DMS79 (cell line): Measurements from ENCODE around the gene ZNF221.
"Not testable (repeated sequence)": the region's sequence is repeated elsewhere in the genome, so short reads cannot be mapped to it uniquely, and the experiment has no call there.

ENCODE experiments used
- DNase-seq: peaks from one replicate; lab custom pipeline; 2025; lab: John Stamatoyannopoulos, UW

Gene ZNF221

DNA sequence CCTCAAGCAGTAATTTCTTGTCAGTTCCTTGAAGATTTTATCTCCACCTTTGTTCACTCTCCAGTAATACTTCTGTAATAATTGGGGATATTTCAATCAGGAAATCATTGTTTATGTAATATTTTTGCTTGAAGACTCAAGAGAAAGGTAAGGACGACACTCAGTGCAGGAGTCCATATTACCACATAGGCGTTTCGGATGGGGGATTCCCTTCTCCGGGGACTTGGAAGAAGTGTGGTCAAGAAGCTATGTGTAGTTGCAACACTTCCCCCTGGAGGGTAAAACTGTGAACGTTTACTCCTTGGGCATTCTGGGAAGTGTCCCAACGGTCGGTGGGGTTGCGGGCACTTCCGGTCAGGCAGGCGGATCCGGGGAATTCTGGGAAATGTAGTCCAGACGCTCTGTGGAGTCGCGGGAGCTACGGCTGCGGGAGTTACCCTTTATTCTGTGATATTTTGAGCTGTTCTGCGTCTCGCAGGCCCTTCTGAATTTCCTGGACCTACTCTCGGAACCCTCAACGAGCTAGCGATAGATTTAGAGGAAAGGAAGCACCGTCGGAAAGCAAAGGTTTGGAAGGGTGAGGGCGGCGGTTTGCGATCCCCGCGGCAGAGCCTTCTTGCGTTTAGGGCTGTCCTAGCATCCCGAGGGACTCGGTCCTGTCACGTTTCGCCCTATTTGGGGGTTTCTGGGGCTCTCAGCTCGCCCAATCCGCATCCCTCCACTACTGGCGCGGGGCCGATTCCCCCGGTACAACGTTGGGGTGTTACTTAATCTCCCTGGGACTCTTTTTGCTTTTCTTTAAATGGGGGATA is at the start of gene ZNF221:
Gene ZNF221, plus strand, starts transcription at position 395 of the 812 bp plus-strand sequence. CDS start 11,499 bp downstream, outside the sequence.
- peak; percentile 93 for DNase-seq

DNA sequence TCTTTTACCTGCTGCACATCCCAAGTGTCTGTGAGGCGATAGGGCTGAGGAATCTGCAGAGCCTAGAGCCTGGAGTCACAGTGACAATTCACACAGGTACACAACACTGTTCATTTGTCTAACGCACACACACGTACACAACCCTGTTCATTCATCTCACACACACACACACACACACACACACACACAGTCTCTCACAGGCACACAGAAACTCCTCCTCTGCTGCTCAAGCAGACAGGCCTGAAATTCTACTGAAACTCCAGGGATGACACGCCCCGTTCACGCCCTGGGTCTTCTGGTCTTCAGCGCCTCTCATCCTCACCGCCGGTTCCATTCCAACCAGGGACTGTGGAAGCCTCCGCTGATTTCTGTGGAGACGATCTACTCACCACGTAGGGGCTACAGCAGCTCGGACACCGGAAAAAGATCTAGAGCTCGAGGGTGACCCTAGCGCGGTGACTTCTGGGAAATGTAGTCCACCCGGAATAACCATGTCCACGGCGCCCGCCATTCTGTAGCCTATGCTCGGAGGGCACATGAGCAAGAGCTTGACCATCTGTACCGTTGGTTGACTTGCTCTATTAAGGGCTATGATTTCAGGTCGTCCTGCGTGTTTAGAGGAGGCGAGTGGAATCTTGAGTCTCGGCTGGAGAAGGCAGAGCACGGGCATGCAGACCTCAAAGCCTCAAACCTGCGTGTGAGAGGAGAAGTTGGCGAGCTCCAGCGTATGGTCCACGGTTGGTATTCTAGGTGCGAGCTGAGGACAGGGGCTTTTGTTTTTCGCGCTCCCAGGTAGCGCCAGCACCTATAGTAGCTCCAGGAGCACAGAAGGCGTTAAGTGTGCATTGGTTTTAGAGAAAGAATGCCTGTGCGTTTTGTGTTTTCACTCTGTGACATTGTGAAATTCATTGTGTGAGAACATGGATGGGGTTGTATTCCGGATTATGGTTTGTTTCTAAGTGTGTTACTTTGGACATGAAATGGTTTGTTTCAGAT is 49.3 kb upstream of the ZNF221 start:
- peak; percentile 50 for DNase-seq

GRCh38 chr19:43902399-43902798 is 48.6 kb upstream of the ZNF221 start:
- DNase-seq: no peak

DNA sequence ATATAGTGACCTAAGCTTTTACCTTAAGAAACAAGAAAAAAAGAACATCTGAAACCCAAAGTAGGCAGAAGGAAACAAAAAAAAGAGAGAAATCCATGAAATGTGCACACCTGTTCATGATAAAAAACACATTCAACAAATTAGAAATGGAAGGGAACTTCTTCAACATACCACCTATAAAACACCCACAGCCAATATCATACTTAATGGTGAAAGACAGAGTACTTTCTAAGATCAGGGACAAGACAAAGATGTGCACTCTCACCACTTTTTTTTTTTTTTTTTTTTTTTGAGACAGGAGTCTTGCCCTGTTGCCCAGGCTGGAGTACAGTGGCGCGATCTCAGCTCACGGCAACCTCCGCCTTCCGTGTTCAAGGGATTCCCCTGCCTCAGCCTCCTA is 45.1 kb upstream of the ZNF221 start:
- no peak for DNase-seq

- no peak for DNase-seq
These were observed 44.3 kb upstream of the ZNF221 start for GRCh38 chr19:43906774-43907173.

GRCh38 chr19:43908659-43909058 is 42.4 kb upstream of the ZNF221 start:
- DNase-seq: no peak

DNA sequence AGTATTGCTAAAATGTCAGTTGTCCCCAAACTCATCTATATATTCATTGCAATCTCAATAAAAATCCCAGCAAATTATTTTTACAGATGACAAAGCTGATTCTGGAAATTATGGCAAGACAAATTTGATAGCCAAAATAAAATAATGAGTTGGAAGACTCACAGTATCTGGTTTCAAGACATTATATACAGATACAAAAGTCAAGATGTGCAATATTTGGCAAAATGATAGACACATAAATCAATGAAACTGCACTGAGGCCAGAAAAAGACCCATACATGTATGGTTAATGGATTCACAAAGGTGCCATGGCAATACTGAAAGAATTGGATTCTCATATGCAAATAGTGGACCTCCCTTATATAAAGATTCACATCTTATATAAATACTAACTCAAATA is 40.1 kb upstream of the ZNF221 start:
- no peak for DNase-seq

DNA sequence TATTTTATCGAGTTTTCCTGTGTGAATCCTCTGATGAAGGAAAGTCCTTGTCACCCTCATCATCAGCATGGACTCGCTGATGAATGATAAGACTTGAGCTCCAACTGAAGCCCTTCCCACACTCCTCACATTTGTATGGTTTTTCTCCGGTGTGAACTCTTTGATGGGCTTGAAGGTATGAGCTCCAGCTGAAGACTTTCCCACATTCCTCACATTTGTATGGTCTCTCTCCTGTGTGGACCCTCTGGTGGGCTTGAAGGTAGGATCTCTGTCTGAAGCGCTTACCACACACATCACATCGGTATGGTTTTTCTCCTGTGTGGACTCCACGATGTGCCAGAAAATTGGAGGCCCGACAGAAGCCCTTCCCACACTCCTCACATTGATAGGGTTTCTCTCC is 37.6 kb upstream of the ZNF221 start:
- no peak for DNase-seq

DNA sequence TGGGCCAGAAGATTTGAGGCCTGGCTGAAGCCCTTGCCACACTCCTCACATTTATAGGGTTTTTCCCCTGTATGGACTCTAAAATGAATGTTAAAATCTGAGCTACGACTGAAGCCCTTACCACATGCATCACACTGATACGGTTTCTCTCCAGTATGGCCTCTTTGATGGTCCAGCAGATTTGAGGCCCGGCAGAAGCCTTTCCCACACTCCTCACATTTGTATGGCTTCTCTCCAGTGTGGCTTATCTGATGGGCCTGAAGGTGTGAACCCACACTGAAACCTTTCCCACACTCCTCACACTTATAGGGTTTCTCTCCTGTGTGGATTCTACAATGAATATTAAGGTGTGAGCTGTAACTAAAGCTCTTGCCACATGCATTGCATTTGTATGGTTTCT is 37.0 kb upstream of the ZNF221 start:
- no peak for DNase-seq

DNA sequence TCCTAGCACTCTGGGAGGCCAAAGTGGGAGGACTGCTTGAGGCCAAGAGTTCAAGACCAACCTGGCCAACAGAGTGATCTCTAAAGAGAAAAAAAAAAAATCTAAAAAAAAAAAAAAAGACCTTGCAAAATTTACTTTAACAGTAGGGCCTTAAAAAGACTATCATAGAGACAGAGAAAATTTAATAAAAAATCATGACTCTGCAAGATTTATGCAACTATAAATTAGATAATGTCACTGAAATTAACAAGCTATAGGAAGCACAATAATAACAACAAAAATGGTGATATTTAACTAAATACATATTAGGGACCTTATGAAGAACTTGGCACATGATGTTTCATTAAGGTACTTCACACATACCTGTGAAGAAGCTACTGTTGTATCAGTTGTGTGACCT is 27.2 kb upstream of the ZNF221 start:
- DNase-seq: no peak

- no peak for DNase-seq
These were observed 22.2 kb upstream of the ZNF221 start for GRCh38 chr19:43928820-43929219.

GRCh38 chr19:43934055-43934984 is 16.7 kb upstream of the ZNF221 start:
- no peak for DNase-seq

DNA sequence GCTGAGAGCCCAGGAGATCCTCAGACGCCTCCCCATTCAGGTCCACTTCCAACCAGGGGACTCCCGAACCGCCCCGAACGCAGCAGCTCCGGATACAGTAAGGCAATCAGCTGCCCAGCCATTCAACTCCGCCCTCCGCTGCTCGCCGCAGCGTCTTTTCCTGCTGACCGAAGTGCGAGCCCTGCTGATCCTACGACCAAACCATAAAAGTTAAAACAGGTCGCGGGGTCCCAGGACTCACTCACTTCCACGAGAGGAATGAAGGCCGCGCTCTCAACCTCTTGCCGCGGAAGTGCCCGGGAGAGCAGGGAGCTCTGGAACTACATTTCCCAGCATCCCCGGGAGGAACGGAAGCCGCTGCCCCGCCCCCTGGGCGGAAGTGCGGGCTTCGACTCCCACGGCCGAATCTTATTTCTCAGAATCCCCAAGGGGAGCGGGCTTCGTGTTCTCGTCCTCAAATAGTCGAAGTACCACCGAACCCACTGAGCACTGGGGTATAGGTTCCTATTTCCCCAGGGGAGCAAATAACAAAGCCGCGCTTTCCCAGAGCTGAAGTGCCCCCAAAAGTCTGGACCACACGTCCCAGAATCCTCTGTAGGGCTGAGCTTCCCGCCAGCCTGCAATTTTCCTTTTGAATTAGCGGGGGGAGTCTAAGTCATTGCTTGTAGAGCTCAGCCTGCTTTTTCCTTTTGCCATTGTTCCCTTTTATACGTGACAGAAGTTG is 15.9 kb upstream of the ZNF221 start, which contains the start of gene ZNF45:
Gene ZNF45, minus strand, starts transcription at position 298 of the 724 bp plus-strand sequence. CDS start 13,097 bp downstream, outside the sequence.
- DNase-seq: peak; percentile 88

DNA sequence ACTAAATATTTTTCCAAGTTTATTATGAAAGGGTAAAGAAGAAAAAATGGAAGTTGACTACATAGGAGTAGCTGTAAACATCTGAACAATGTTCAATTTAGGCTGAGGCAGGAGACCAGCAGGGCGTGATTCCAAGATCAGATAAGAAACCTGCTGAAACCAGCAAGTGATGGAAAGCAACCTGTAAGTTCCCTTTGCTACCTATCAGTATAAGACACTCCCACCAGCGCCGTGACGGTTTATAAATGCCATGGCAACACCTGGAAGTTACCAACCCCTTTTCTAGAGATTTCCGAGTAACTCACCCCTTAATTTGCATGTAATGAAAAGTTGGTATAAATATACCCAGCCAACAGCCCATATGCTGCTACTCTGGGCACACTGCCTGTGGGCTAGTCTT is 14.8 kb upstream of the ZNF221 start:
- no peak for DNase-seq

DNA sequence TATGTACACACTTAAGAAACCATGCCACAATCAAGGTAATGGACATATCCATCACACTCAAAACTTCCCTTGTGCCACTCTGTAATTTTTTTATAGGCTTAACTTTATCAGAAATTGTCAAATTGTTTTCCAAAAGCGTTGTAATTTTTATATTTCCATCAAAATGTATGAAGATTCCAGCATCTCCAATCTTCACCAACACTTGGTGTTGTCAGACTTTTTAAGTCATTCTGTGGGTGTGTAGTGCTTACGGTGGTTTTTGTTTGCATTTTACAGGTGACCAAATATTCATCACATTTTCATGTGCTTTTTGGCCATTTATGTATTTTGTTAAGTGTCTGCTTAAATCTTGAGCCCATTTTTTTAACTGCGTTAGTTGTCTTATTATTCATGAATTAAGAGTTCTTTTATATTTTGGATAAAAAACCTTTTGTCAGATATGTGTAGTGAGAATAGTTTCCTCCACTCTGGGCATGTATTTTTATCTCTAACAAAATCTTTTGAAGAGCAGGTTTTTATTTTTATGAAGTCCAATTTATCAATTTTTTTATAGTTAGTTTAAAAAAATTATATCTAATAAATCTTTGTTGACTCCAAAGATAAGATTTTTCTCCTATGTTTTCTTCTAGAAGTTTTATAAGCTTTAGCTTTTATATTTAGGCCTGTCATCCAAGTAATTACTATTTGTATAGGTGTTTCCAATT is 11.3 kb upstream of the ZNF221 start:
- no peak for DNase-seq

DNA sequence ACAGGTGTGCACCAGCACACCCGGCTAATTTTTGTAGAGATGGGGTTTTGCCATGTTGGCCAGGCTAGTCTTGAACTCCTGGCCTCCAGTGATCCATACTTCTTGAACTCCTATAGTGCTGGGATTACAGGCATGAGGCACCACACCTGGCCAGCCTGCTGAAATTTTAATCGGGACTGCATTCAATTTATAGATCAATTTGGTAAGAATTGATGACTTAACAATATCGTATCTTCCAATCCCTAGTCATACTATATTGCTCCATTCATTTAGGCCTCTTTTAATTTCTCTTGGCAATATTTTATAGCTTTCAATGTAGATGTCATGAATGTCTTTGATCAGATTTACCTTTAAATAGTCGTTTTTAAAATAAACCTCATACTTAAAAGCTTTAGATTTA is 10.3 kb upstream of the ZNF221 start:
- no peak for DNase-seq

- no peak for DNase-seq
These were observed 9.8 kb upstream of the ZNF221 start for GRCh38 chr19:43941209-43941608.

DNA sequence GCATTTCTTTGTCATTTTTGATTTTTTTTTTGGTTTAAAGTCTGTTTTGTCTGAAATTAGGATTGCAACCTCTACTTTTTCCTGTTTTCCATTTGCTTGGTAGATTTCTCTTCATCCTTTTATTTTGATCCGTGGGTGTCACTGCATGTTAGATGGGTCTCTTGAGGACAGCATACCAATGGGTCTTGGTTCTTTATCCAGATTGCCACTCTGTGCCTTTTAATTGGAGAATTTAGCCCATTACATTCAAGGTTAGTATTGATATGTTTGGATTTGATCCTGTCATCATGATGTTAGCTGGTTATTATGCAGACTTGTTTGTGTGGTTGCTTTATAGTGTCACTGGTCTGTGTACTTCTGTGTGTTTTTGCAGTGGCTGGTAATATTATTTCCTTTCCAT is 3.6 kb upstream of the ZNF221 start:
- DNase-seq: not testable (repeated sequence)

DNA sequence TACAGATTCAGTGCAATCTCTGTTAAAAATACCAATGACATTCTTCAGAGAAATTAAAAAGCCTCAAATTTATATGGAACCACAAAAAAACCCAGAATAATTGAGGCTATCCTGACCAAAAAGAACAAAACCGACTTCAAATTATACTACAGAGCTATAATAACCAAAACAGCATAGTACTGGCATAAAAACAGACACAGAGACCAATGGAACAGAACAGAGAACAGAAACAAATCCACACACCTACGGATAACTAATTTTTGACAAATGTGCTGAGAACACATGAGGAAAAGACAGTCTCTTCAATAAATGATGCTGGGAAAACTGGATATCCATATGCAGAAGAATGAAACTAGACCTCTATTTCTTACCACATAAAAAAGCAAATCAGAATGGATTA is 1.2 kb upstream of the ZNF221 start:
- DNase-seq: not testable (repeated sequence)

- DNase-seq: no peak
These were observed 5.8 kb downstream of the ZNF221 start for GRCh38 chr19:43956827-43957226.
